Central memory CD8-positive, alpha-beta T cell (primary cell): ENCODE results near the gene TRMT6.
A peak's percentile ranks its signal among the peaks of the same experiment; 100 is the strongest.

Source experiments
- ATAC-seq: fragments of 150-1000 bp; cut with Tn5 transposase; replicated peaks from 2 replicates; pipeline ENCODE4 v1.10.0; 2022; ENCODE audit warnings: mild to moderate bottlenecking, moderate FRiP score, moderate number of reproducible peaks; ENCODE audit not compliant: poor library complexity, severe bottlenecking; ENCODE audit errors: extremely low read depth
- DNase-seq, 2 donors: peaks; one replicate each; pipeline ENCODE4 v3.0.0; 2021; ENCODE audit warnings: low spot score in 2 of 2
- H3K27ac Mint-ChIP-seq: one replicate; pipeline ENCODE4 v1.8.0; 2022; ENCODE audit warnings: low read depth, mild to moderate bottlenecking, moderate library complexity, mixed read lengths
- H3K27me3 Mint-ChIP-seq: one replicate; pipeline ENCODE4 v1.8.0; 2022; ENCODE audit warnings: mixed read lengths
- H3K36me3 Mint-ChIP-seq: one replicate; pipeline ENCODE4 v1.8.0; 2022; ENCODE audit warnings: mild to moderate bottlenecking, moderate library complexity, mixed read lengths; ENCODE audit not compliant: insufficient read depth
- H3K4me1 Mint-ChIP-seq: one replicate; pipeline ENCODE4 v1.8.0; 2022; ENCODE audit warnings: mixed read lengths
- H3K4me3 Mint-ChIP-seq: one replicate; pipeline ENCODE4 v1.8.0; 2022; ENCODE audit warnings: mild to moderate bottlenecking, moderate library complexity, mixed read lengths
- H3K9me3 Mint-ChIP-seq: one replicate; pipeline ENCODE4 v1.8.0; 2022; ENCODE audit warnings: mixed read lengths

The TRMT6 gene, protein sequence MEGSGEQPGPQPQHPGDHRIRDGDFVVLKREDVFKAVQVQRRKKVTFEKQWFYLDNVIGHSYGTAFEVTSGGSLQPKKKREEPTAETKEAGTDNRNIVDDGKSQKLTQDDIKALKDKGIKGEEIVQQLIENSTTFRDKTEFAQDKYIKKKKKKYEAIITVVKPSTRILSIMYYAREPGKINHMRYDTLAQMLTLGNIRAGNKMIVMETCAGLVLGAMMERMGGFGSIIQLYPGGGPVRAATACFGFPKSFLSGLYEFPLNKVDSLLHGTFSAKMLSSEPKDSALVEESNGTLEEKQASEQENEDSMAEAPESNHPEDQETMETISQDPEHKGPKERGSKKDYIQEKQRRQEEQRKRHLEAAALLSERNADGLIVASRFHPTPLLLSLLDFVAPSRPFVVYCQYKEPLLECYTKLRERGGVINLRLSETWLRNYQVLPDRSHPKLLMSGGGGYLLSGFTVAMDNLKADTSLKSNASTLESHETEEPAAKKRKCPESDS

DNA sequence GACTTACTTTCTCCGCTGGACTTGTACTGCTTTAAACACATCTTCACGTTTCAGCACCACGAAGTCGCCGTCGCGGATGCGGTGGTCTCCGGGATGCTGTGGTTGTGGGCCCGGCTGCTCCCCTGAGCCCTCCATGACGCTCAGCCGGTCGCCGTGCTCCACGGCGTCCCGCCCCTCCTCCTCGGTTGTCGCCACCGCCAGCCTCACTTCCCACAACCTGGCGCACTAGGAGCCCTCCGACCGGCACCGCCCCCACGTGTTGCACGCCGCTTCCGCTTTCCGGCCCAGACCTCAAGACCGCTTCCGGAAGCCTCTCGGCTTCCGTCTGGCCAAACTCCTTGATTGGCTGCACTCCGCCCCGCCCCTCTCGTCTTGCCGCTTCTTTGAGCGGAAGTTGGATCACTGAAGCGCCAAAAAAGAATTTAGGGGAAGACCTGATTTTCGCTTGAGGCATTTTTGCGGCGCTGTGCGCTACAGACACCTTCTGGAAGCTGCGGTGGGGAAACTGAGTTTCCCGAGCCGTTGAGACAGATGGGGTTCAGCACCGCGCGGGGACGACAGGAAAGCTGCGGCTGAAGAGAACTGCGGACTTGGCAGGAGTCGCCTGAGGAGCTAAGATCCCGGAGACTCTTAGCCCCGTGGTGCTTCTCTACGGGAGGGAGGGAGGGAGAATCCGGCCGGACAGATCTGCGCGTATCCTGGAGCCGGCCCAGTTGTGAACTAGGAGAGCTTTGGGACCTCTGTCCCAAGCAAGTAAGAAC, at the start of gene TRMT6, which contains the start of gene MCM8:
Gene TRMT6 (minus strand): TSS at position 263 of the 761 bp plus-strand sequence. CDS start 128 bp downstream, at position 135.
Gene MCM8 (plus strand): TSS at position 382 of the 761 bp plus-strand sequence. CDS start 1,364 bp downstream, outside the sequence.
- no peaks in the 10 kb centered on the region for H3K27me3 Mint-ChIP-seq
- ATAC-seq, result peak; percentile 97
- peaks cover 33% of the 10 kb centered on the region for H3K36me3 Mint-ChIP-seq
- H3K4me1 Mint-ChIP-seq, result peaks cover 41% of the 10 kb centered on the region
- DNase-seq, result peak; percentile 89 to 92
- peak within 1 kb of the TSS; percentile 90 for H3K4me3 Mint-ChIP-seq
- H3K27ac Mint-ChIP-seq, result peak within 1 kb of the TSS; percentile 95
- H3K9me3 Mint-ChIP-seq, result no peaks in the 10 kb centered on the region

DNA sequence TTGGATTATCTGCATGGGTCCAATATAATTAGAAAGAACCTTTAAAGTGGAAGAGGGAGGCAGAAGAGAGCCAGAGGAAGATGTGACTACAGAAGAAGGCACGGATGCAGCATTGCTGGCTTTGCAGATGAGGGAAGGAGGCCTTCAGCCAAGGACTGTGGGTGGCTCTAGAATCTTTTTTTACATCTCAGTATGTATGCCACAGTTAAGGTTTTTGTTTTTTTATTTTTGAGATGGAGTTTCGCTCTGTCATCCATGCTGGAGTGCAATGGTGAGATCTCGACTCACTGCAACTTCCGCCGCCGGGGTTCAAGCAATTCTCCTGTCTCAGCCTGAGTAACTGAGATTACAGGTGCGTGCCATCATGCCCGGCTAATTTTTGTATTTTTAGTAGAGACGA, 49.5 kb upstream of the TRMT6 start:
- Mint-ChIP-seq H3K27ac (no peak overlapping the region), H3K36me3 (peaks cover 5% of the 10 kb centered on the region), H3K4me1 (peaks cover 27% of the 10 kb centered on the region), H3K27me3 (no peaks in the 10 kb centered on the region), H3K4me3 (no peak overlapping the region), H3K9me3 (no peaks in the 10 kb centered on the region)
- ATAC-seq (no peak), DNase-seq (no peak)

DNA sequence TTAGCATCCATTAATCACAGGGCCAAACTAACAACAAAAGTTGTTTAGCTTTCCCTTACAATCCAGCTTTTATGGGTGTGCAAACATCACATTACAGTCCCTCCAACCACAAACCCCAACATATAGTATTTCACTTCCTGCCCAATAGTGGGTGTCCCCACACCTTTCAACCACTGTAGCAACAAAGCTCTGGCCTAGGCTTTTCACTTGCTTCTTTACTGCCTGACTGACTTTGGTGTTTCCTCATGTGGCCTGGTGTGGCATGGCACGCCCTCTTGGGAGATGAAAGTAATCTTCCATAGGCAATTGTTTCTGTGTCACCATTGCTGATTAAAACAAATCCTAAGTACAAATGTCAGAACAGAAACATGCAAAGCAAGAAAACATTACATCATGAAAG, 46.4 kb upstream of the TRMT6 start:
- peak overlapping the region; percentile 35 for H3K27ac Mint-ChIP-seq
- peak overlapping the region; percentile 50 for H3K4me3 Mint-ChIP-seq
- ATAC-seq (peak; percentile 100), DNase-seq (peak; percentile 22 to 66)
- H3K36me3 Mint-ChIP-seq, result peaks cover 5% of the 10 kb centered on the region
- H3K9me3 Mint-ChIP-seq, result no peaks in the 10 kb centered on the region
- peaks cover 27% of the 10 kb centered on the region for H3K4me1 Mint-ChIP-seq
- H3K27me3 Mint-ChIP-seq, result no peaks in the 10 kb centered on the region

DNA sequence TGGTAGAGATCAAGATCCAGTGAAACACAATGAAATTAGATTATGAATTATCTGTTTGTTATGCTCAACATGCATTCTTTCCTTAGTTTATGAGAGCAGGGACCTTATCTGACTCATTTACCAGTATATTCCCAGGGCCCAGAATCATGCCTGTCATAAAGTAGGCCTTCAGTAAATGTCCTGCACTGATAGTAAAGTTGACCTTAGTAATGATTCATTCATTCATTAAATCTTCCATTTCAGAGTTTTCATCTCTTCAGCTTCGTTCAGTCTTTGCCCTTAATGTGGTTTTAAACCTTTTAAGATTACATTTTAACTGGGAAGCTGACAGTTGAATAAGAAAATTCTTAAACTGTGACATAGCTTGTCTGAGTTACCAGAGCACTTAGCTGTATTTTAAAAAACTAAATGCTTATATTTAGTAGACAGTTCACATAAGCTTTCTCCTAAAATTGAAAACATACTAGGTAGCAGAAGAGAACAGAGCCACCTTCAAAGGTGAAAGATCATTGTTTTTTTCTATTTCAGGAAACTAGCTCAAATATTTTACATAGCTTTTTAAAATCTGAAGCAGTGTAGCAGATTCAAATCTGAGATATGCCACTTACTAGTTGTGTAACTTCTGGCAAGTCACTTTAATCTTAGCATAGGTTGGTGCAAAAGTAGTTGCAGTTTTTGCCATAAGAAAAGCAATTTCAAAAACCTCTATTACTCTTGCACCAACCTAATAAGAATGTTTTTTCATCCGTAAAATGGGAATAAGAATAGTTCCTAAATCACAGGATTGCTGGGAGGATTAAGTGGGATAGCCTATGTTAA, 41.5 kb upstream of the TRMT6 start:
- Mint-ChIP-seq H3K4me1 (peaks cover 16% of the 10 kb centered on the region), H3K27ac (no peak overlapping the region), H3K4me3 (no peak overlapping the region), H3K9me3 (no peaks in the 10 kb centered on the region), H3K36me3 (peaks cover 7% of the 10 kb centered on the region), H3K27me3 (no peaks in the 10 kb centered on the region)
- DNase-seq, result no peak
- no peak for ATAC-seq

DNA sequence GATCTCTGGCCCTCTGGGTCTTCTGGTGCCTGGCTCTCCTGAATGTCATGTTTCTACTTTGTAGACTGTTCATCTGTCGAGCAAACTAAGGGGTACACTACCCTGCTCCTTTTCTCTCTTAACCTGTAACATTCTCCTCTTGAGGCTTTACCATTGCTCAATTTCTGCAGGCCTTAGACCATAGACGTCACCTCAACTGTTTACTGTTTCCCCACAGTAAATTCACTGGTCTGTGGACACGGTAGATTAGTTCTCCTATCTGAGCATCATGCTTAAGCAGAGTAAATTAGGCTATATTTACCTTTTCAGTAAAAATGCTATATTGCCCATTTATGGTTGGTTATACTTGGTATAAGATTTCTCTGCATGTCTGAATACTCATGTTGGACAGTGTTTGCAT, 40.6 kb upstream of the TRMT6 start:
- no peak for ATAC-seq
- H3K36me3 Mint-ChIP-seq, result peaks cover 10% of the 10 kb centered on the region
- H3K4me3 Mint-ChIP-seq, result no peak overlapping the region
- peaks cover 9% of the 10 kb centered on the region for H3K4me1 Mint-ChIP-seq
- no peak overlapping the region for H3K27ac Mint-ChIP-seq
- H3K27me3 Mint-ChIP-seq, result no peaks in the 10 kb centered on the region
- H3K9me3 Mint-ChIP-seq, result no peaks in the 10 kb centered on the region
- no peak for DNase-seq

DNA sequence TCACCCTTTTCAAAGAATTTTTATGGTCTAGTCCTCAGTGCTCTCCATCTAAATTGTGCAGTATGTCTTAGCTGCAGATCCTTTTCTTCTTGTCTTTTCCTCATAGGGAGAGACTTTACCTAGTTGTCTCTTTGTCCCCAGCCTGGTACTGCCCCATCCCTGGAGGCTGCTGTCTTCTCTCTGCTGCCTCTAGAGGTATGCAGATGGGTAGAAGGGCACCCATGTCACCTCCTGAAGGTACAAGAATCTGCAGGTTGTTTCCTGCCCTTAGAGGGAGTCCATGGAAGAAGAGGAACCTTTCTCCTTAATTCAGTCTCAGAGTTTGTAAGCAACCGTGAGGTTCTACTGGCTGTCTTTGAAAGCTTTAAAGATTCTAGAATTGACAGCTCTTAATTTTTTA, 39.2 kb upstream of the TRMT6 start:
- no peak for ATAC-seq
- no peak for DNase-seq
- no peaks in the 10 kb centered on the region for H3K4me1 Mint-ChIP-seq

DNA sequence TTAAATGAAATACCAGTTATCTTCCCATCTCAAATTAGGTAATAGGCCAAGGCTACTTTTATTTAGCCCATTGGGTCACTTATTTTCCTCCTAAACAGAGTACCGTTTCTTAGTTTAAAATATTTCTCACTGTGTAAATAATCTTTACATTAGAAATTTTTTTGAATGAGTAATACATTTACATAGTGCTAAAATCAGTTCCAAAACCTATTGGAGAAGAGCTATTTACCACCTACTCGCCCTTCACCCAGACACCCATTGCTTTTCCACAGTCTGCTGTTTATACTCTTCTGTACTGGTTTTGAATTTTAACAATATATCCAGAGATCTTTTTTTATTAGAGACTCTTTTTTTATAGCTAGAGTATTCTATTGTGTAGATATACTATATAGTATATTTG, 37.0 kb upstream of the TRMT6 start:
- no peak overlapping the region for H3K4me3 Mint-ChIP-seq
- H3K27ac Mint-ChIP-seq, result no peak overlapping the region
- no peaks in the 10 kb centered on the region for H3K9me3 Mint-ChIP-seq
- H3K27me3 Mint-ChIP-seq, result no peaks in the 10 kb centered on the region
- ATAC-seq, result no peak
- peaks cover 18% of the 10 kb centered on the region for H3K36me3 Mint-ChIP-seq
- no peak for DNase-seq
- H3K4me1 Mint-ChIP-seq, result no peaks in the 10 kb centered on the region

More for the DNA sequence above, 39.2 kb upstream of the TRMT6 start:
- H3K4me3 Mint-ChIP-seq, result no peak overlapping the region
- no peak overlapping the region for H3K27ac Mint-ChIP-seq
- no peaks in the 10 kb centered on the region for H3K27me3 Mint-ChIP-seq
- H3K36me3 Mint-ChIP-seq, result peaks cover 10% of the 10 kb centered on the region
- H3K9me3 Mint-ChIP-seq, result no peaks in the 10 kb centered on the region

DNA sequence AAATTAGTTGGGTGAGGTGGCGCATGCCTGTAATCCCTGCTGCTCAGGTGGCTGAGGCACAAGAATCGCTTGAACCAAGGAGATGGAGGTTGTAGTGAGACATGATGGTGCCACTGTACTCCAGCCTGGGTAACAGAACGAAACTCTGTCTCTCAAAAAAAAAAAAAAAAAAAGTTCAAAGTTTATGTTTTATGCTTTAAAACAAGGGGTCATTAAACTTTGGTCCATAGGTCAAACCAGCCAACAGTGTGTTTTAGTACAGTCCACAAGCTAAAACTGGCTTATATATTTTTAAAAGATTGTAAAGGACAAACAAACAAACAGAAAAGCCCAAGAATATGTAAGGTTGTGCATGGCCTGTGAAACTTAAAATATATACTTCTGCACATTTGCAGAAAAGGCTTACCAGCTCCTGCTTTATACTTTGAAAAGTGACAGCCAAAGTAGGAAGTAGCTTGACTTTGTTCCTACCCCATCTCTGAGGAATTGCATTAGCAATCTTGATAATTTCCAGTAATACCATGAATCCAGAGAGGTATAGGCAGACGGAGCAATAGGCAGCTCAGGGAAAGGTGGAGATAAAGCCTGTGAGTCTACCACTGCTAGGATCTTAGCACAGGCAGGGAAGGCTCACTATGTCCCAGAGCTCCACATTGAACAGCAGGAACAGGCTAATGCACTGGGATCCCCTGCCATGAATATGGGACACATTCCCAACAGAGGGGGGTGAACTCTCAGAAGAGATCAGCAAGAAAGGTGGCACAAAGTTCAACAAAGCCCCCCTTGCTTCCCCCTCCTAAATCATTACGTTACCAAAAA, 30.6 kb upstream of the TRMT6 start:
- Mint-ChIP-seq H3K9me3 (no peaks in the 10 kb centered on the region), H3K36me3 (peaks cover 12% of the 10 kb centered on the region), H3K27me3 (no peaks in the 10 kb centered on the region), H3K4me3 (no peak overlapping the region), H3K27ac (no peak overlapping the region), H3K4me1 (no peaks in the 10 kb centered on the region)
- no peak for DNase-seq
- no peak for ATAC-seq

GRCh38 chr20:5979801-5980200, 29.5 kb upstream of the TRMT6 start:
- no peak overlapping the region for H3K27ac Mint-ChIP-seq
- ATAC-seq (no peak), DNase-seq (no peak)
- H3K4me3 Mint-ChIP-seq, result no peak overlapping the region
- no peaks in the 10 kb centered on the region for H3K27me3 Mint-ChIP-seq
- no peaks in the 10 kb centered on the region for H3K9me3 Mint-ChIP-seq
- no peaks in the 10 kb centered on the region for H3K4me1 Mint-ChIP-seq
- peaks cover 12% of the 10 kb centered on the region for H3K36me3 Mint-ChIP-seq

GRCh38 chr20:5977975-5978374, 27.6 kb upstream of the TRMT6 start:
- Mint-ChIP-seq H3K9me3 (no peaks in the 10 kb centered on the region), H3K27me3 (no peaks in the 10 kb centered on the region), H3K4me3 (no peak overlapping the region), H3K4me1 (no peaks in the 10 kb centered on the region), H3K27ac (no peak overlapping the region), H3K36me3 (peaks cover 4% of the 10 kb centered on the region)
- no peak for ATAC-seq
- no peak for DNase-seq

DNA sequence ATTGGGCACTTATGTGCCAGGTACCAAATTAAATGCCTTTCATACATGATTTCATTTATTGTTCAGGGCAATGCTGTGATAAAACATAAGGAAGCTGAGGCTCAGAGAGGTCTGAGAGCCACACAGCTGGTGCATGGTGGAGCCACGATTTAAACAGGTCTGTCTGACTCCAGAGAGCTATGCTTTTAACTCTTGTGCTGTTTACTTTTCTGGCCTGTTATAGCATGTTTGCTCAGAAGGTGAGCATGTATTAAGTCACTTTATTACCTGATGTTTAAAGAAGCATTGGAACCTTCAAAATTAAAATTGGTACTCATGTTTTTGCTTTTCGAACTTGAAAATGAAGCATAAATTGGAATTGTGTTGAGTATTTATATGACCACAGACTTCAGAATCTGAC, 26.9 kb upstream of the TRMT6 start:
- H3K4me1 Mint-ChIP-seq, result no peaks in the 10 kb centered on the region
- no peak for DNase-seq
- peaks cover 4% of the 10 kb centered on the region for H3K36me3 Mint-ChIP-seq
- no peak for ATAC-seq
- H3K4me3 Mint-ChIP-seq, result no peak overlapping the region
- H3K27ac Mint-ChIP-seq, result no peak overlapping the region
- H3K27me3 Mint-ChIP-seq, result no peaks in the 10 kb centered on the region
- H3K9me3 Mint-ChIP-seq, result no peaks in the 10 kb centered on the region
